K562 (cell line): ENCODE results near the gene ZNF775. TPM values are rescaled to one million over a fixed set of nuclear protein-coding genes. Genes with fewer than 3 reads are reported as not detected.

Source experiments
- ATAC-seq: fragments of 200-7000 bp; cut with Tn5 transposase; 3 replicates; pipeline ENCODE4 v1.9.1; 2020; ENCODE audit warnings: moderate library complexity
- BruUV-seq: library from RNA; stranded (reverse); fragments of 400-500 nt; replicated peaks from 2 replicates; lab custom pipeline; 2021; lab: Mats Ljungman, UMichigan
- CTCF ChIA-PET: fragments of 300-600 bp; formaldehyde crosslinking; extraction: SDS; loops from one replicate; lab custom pipeline; 2021; ENCODE audit warnings: low intra/inter-chr PET ratio; lab: Yijun Ruan, JAX
- POLR2A ChIA-PET: fragments of 300-600, 350-650 bp; sonication (Branson Sonifier 250); formaldehyde crosslinking; extraction: SDS; loops from one replicate; lab custom pipeline; 2021; ENCODE audit warnings: antibody characterized with exemption, inconsistent platforms; lab: Yijun Ruan, JAX
- DNase-seq, 4 experiments: peaks; one replicate each; pipeline versions ENCODE4 v3.0.0 to v3.0.0-alpha.2; 2011 to 2018; ENCODE audit warnings: low spot score in 3 of 4, mixed read lengths in 3 of 4; ENCODE audit errors: extremely low read depth in 1 of 4
- FAIRE-seq: peaks from 2 replicates; lab custom pipeline; 2011; peaks lifted over from hg19 to GRCh38; lab: Jason Lieb, UNC
- H2AFZ ChIP-seq: 2 replicates; pipeline ENCODE4 v1.6.0; 2011; ENCODE audit warnings: low read depth, low read length, control low read depth, inconsistent platforms
- H3K27ac ChIP-seq: fragments of 200-600 bp; 3 replicates; pipeline ENCODE4 v1.8.0; 2011; ENCODE audit warnings: low read depth, mild to moderate bottlenecking, control low read depth, inconsistent platforms, low read length, moderate library complexity, mixed read lengths; ENCODE audit errors: extremely low read depth
- H3K27me3 ChIP-seq, 2 experiments: fragments of 300-600 bp in 1 of 2; 2 replicates in 1 of 2; 3 replicates in 1 of 2; pipeline versions ENCODE4 v1.6.0 to v1.8.0; 2011; ENCODE audit warnings: inconsistent platforms in 2 of 2, low read length in 2 of 2, mild to moderate bottlenecking in 1 of 2, mixed read lengths in 1 of 2, moderate library complexity in 1 of 2; ENCODE audit not compliant: control insufficient read depth in 2 of 2, insufficient read depth in 2 of 2
- H3K36me3 ChIP-seq: fragments of 300-600 bp; 3 replicates; pipeline ENCODE4 v1.8.0; 2011; ENCODE audit warnings: mild to moderate bottlenecking, low read length, inconsistent platforms; ENCODE audit not compliant: control insufficient read depth, insufficient read depth
- H3K4me1 ChIP-seq, 2 experiments: fragments of 200-600 bp in 1 of 2; replicated peaks in 1 of 2; 2 replicates in 1 of 2; 3 replicates in 1 of 2; pipeline versions ENCODE4 v1.5.1 to v1.8.0; 2011; ENCODE audit warnings: inconsistent platforms in 2 of 2, low read length in 2 of 2, mild to moderate bottlenecking in 1 of 2, mixed read lengths in 1 of 2, moderate library complexity in 1 of 2; ENCODE audit not compliant: control insufficient read depth in 2 of 2, insufficient read depth in 2 of 2
- H3K4me2 ChIP-seq: 2 replicates; pipeline ENCODE4 v1.6.1; 2011; ENCODE audit warnings: low read length, control low read depth, inconsistent platforms, mixed read lengths; ENCODE audit not compliant: insufficient read depth
- H3K4me3 ChIP-seq: fragments of 200-600 bp; sonication (generic), shearing (Covaris generic); 2 replicates; pipeline ENCODE4 v1.5.1; 2016; ENCODE audit warnings: control low read depth, inconsistent platforms
- H3K79me2 ChIP-seq: fragments of 200-600 bp; 3 replicates; pipeline ENCODE4 v1.8.0; 2011; ENCODE audit warnings: low read length, inconsistent platforms; ENCODE audit not compliant: control insufficient read depth, insufficient read depth
- H3K9ac ChIP-seq, 2 experiments: 2 replicates each; pipeline versions ENCODE4 v1.6.0 to v1.6.1; 2011; ENCODE audit warnings: low read depth in 2 of 2, low read length in 2 of 2, control low read depth in 1 of 2, inconsistent platforms in 1 of 2, mild to moderate bottlenecking in 1 of 2, mixed read lengths in 1 of 2; ENCODE audit not compliant: insufficient read depth in 1 of 2
- H3K9me1 ChIP-seq: one replicate; pipeline ENCODE4 v1.6.0; 2011; ENCODE audit warnings: inconsistent platforms, mild to moderate bottlenecking, low read length, moderate library complexity; ENCODE audit not compliant: control insufficient read depth, insufficient read depth
- H3K9me3 ChIP-seq: replicated peaks from 2 replicates; pipeline ENCODE4 v1.5.1; 2011; ENCODE audit warnings: low read depth, low read length, inconsistent platforms; ENCODE audit not compliant: control insufficient read depth, insufficient read depth
- H4K20me1 ChIP-seq: replicated peaks from 2 replicates; pipeline ENCODE4 v1.6.1; 2011; ENCODE audit warnings: low read length, inconsistent platforms, mixed read lengths; ENCODE audit not compliant: control insufficient read depth, insufficient read depth
- ATF1 ChIP-seq, 2 experiments: fragments of 450-650 bp in 1 of 2; IDR thresholded peaks; 2 replicates each; pipeline ENCODE4 v1.6.1; 2016; ENCODE audit warnings: missing compliant biosample characterization in 1 of 2, missing genetic modification characterization in 1 of 2
- CTBP1 ChIP-seq: fragments of 450-650 bp; IDR thresholded peaks from 2 replicates; pipeline ENCODE4 v1.6.1; 2016; ENCODE audit warnings: borderline replicate concordance
- CXXC5 ChIP-seq: fragments of 250-450 bp; sonication (Bioruptor Pico); IDR thresholded peaks from 2 replicates; pipeline ENCODE4 v1.8.0; 2022; ENCODE audit warnings: inconsistent platforms, mild to moderate bottlenecking, moderate library complexity
- EWSR1 ChIP-seq: fragments of 450-650 bp; IDR thresholded peaks from 2 replicates; pipeline ENCODE4 v1.6.1; 2018; ENCODE audit warnings: borderline replicate concordance, mild to moderate bottlenecking, low read depth, moderate library complexity; ENCODE audit not compliant: partially characterized antibody
- MYNN ChIP-seq, 2 experiments: sonication (generic); formaldehyde crosslinking in 1 of 2; IDR thresholded peaks; 2 replicates each; pipeline versions ENCODE4 v1.5.0 to v1.6.1; 2016 to 2020; ENCODE audit warnings: antibody characterized with exemption in 1 of 2, missing genetic modification reagents in 1 of 2
- SETDB1 ChIP-seq: IDR thresholded peaks from one replicate; pipeline ENCODE4 v1.6.1; 2012; ENCODE audit warnings: low read length, control low read depth, inconsistent platforms
- ZNF239 ChIP-seq: fragments of 250-450 bp; sonication (Bioruptor Pico); IDR thresholded peaks from 2 replicates; pipeline ENCODE4 v1.4.0; 2020; ENCODE audit warnings: mild to moderate bottlenecking
- WGBS: fragments of 100-300 bp; shearing (Covaris generic); methylation state at CpG from one replicate; pipeline ENCODE4 v1.1.6; 2016; ENCODE audit warnings: low coverage, mixed read lengths; ENCODE audit not compliant: insufficient coverage; ENCODE audit errors: missing lambda C conversion rate; 5-methylcytosine and 5-hydroxymethylcytosine counted together
- in situ Hi-C: fragments of 300-500 bp; cut with MboI; formaldehyde crosslinking; loops from 4 replicates; pipeline ENCODE4 v1.15.0; 2018; ENCODE audit warnings: inconsistent platforms, mixed read lengths
- intact Hi-C: fragments of 100-400 bp; cut with micrococcal nuclease; formaldehyde crosslinking; loops from 2 replicates; pipeline ENCODE4 v1.14.2; 2022
- polyA plus RNA-seq, 8 experiments: library from polyadenylated mRNA; depleted of rRNA in 4 of 8; stranded (reverse) in 5 of 8; unstranded in 3 of 8; fragments of >200 nt; fragmentation: Nextera tagmentation in 2 of 8; fragmentation: Illumina TruSeq in 1 of 8; extraction: Ambion mirVana in 2 of 8; extraction: Trizol in 1 of 8; gene quantifications; 2 replicates each; pipeline versions ENCODE4 v1.2.1 to v1.2.3, GENCODE V29; 2011 to 2014; ENCODE audit warnings: inconsistent platforms in 1 of 8, missing spikeins in 1 of 8
- total RNA-seq, 7 experiments: library from RNA; depleted of rRNA in 6 of 7; stranded (reverse); fragments of >200 nt in 6 of 7; fragmentation: Illumina TruSeq in 2 of 7; extraction: Trizol in 2 of 7; gene quantifications; 2 replicates each; pipeline versions ENCODE4 v1.2.1 to v1.2.3, GENCODE V29; 2011 to 2021; ENCODE audit warnings: low replicate concordance in 1 of 7
- TF ChIP-seq, protein P1 (sequence below): sonication (generic); formaldehyde crosslinking; IDR thresholded peaks from 2 replicates; pipeline ENCODE4 v1.9.0; 2022; ENCODE audit warnings: mild to moderate bottlenecking, missing genetic modification reagents

Gene ZNF775
- total and polyA plus RNA-seq, 9 of the 15 experiments (the other 6 are each of a cell fraction or from before 2014, with no cell fraction given) = 0.04 to 18.7 (median 4.9) TPM

DNA sequence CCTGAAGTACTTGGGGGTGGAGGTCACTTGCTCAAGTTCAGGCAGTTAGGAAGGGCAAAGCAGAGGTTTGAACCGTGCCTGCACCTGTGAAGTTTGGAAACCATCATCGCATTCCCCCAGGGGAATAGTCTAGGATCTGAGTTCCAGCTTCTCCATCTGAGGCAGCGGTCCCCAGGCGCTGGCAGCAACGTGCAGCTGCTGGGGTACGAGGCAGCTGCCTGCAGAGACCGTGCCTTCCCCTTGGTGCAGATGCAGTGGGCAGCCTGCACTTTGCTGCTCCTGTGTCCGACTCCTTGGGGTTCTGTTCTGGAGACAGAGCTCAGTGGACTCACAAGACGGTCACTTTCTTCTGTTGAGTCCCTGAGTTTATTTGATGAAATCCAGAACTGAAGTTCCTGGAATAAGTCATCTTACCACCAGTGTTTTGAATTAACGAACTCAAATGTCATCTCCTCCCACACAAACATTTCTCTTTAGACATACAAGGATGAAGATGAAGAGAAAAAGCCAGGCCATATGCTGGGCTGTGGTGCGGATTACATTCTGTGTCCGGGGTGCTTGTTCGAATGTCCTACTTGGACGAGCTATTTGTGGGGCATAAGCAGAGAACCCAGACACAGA, 51.4 kb downstream of the ZNF775 start:
- FAIRE-seq (no peak), DNase-seq (peak in 1 of 4 experiments; percentile 11), ATAC-seq (no peak)
- in situ Hi-C loops = no loop called here
- Histone ChIP-seq H3K9ac (peak overlapping the region in 1 of 2 experiments; percentile 49; a peak in 1 of 4 replicates), H3K27me3 (no peaks in the 10 kb centered on the region), H3K36me3 (no peaks in the 10 kb centered on the region), H3K27ac (no peak overlapping the region), H3K4me2 (no peak overlapping the region), H3K79me2 (no peaks in the 10 kb centered on the region), H3K4me1 (peaks cover 21 to 31% of the 10 kb centered on the region in 2 experiments), H3K9me1 (no peaks in the 10 kb centered on the region), H3K9me3 (no peaks in the 10 kb centered on the region), H2AFZ (peak overlapping the region; percentile 23; the same call in 1 of the 2 replicates), H4K20me1 (no peaks in the 10 kb centered on the region), H3K4me3 (no peak overlapping the region)
- no TSS peak for BruUV-seq
- TF ChIP-seq, protein P1, sequence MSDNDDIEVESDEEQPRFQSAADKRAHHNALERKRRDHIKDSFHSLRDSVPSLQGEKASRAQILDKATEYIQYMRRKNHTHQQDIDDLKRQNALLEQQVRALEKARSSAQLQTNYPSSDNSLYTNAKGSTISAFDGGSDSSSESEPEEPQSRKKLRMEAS (CRISPR knock-in tag) = 0 out of 2 replicates have a peak, but pooled peaks have one; percentile 21
- TF ChIP-seq EWSR1 (no peak), MYNN (IDR thresholded peaks at IDR 0.05) (no peak), MYNN (CRISPR knock-in tag; IDR thresholded peaks at IDR 0.05) (no peak), ZNF239 (no peak), CTBP1 (peak; percentile 13; the same call in 1 of the 2 replicates), SETDB1 (no peak), ATF1 (CRISPR knock-in tag; IDR thresholded peaks at IDR 0.05) (no peak), ATF1 (tag; IDR thresholded peaks at IDR 0.05) (no peak), CXXC5 (no peak)
- 34% methylated on average over 14 of the region's 14 CpGs for WGBS
- ChIA-PET CTCF (no interaction called here), POLR2A (interaction anchor here (0.6 to 1.3 kb wide), 5 partner anchors 8 to 312 kb away, joined by 3 to 5 read pairs (median 3); partner anchors contain the start of gene GIMAP8)
- intact Hi-C loops = no loop called here
